HG03108 (cell line): ENCODE data around the gene UMAD1.

Experiments used
- ATAC-seq: cut with Tn5 transposase; IDR thresholded peaks from one replicate; pipeline ENCODE4 v1.9.1; 2021; ENCODE audit warnings: moderate library complexity; ENCODE audit not compliant: unreplicated experiment

The UMAD1 gene

DNA sequence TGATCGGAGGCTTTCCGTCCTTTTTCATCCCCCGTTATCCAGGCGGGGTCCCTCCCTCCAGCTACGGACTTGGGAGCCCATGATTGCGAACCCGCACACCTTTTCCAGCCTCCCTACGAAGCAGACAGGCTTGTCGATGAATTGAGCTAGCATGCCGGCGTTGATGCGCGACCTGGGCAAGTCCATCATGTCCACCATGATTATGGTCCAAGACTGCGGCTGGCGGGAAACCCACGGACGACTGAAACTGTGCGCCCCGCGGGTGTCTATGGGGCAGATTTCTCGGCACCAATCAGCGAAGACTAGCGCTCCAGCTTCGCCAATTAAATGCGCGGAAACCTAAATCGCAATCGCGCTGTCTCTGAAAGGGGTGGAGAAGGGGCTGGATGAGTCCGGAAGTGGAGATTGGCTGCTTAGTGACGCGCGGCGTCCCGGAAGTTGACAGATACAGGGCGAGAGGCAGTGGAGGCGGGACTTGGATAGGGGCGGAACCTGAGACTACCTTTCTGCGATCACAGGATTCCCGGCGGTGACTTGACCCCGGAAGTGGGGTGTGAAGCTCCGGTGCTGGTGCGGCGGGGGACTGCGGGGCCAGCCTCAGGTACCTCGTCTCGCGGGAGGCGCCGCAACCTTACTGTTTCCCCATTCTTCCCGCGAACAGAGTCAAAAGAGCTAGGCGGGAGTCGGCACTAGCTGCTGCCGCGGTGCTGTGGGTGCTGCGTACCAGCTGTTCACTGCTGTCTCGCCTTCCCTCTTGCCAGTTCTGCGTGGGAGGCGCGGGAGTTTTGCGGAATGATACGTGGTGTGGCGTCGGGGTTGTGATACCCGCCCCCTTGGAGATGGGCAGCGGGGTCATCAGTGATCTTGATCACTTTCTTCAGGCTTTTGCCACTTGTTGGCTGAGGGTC lies at the start of gene UMAD1:
Gene UMAD1 (plus strand): TSS at position 532 of the 908 bp plus-strand sequence. CDS start 32,620 bp downstream, outside the sequence.
- peak; percentile 98 for ATAC-seq

- ATAC-seq: no peak
Observed at GRCh38 chr7:7595451-7595850, 45.1 kb upstream of the UMAD1 start.

DNA sequence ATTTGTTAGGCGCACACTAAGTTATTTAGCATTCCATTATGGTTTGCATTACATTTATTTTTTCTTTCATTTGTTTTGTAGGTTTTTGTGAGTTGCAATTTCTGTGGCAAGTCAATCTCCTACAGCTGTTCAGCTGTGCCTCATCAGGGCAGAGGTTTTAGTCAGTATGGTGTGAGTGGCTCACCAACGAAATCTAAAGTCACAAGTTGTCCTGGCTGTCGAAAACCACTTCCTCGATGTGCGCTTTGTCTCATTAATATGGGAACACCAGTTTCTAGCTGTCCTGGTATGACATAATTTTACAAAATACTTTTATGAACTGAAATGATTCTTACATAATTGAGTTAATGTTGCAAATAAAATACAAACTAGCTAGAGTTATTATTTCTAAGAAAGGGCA lies 44.4 kb upstream of the UMAD1 start:
- no peak for ATAC-seq

DNA sequence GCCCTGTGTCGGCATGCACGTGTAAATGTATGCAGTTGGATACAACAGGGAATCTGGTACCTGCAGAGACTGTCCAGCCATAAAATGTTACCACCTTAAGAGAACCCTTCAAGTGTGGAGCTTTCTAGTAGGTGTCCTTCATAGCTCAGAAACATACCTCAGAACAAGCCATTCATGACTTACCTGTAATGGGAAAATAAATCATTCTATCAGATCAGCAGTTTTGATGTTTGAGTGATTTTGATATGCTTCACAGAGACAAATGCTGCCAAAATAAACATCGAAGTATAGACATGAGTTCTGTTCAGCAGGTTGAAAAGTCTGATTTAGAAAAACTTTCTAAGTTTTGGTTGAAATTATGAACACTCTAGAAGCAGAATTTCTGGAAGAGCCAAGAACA lies 33.5 kb upstream of the UMAD1 start:
- no peak for ATAC-seq

GRCh38 chr7:7609330-7609729 lies 31.2 kb upstream of the UMAD1 start:
- ATAC-seq: no peak

DNA sequence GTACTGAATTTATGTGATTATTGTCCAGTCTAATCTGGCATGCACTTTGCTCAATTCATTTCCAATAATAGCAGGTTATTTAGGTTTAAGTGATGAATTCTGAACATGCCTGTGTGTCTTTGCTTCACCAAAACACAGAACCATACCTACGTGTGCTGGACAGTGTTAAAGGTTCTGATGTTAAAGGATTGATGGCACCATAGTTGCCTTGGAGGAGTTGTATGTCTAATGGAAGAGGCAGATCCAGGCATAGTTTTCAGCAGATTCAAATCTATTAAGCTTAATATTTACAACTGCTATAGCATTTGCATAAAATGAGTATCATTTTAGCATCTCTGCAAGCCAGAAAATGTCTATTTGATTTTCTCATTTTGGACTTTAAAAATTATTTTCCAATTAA lies 28.0 kb upstream of the UMAD1 start:
- ATAC-seq: no peak

- ATAC-seq: no peak
Observed at GRCh38 chr7:7613210-7613609, 27.3 kb upstream of the UMAD1 start.

DNA sequence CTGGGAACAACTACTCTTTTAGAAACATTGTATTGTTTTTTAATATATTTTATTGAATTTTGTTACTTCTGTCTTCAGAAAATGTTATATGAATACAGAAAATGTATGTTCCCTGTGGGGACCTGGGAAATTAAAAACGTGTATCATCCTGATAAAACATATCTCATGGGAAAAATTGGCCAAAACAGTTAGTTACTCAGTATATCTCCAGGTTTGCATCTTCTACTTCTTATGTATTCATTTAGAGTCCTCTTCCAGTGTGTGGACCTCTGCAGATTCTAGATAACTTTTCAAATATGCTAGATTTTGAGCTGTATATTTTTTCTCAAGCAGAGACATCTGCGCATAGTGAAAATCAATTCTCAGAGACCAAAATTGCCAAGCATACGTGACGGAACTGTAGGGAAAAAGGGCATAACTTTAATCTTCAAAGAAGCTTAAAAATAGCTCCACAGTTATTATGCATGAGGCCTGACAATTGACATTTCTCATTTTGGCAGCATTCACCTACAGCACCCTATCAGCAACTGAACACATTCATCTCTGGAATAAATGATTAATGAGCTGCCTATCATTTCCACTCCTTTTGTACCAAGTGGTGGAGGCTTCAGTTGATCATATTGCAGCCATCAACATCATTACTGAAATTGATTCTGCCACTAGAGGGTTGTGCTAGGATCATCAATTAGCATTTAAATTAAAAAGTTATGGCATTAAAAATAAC lies 26.4 kb upstream of the UMAD1 start:
- no peak for ATAC-seq

GRCh38 chr7:7617550-7617949 lies 23.0 kb upstream of the UMAD1 start:
- ATAC-seq: no peak

DNA sequence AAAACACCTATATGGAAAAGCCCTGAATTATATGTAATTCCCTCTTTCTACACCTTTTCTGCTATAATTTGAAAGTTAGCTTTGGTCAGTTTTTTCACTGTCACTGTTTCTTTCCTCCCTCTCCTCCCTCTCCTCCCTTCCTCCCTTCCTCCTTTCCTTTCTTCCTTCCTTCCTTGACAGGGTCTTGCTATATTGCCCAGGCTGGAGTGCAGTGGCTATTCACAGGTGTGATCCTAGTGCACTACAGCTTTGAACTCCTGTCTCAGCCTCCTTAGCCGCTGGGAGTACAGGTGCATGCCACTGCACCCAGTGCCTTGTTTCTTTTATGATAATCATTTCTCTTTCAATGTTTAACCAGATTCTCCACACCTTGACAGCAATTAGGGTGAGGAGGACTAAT lies 22.1 kb upstream of the UMAD1 start:
- ATAC-seq: no peak

DNA sequence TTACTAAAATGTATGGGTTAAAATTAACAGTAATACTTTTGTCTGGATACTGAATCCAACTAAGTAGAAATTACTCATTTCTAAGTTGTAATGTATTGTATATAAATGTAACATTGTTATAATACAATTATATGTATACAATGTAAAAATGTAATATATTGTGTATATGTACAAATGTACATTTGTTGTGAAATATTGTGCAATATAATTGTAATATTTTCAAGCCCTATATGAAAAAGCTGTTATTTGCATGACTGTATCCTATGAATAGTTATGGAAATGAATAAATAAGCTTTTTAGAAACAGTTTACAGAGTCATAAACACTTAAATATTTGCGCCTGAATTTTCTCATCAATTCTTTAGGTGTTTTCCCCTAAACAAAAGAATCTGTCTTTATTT lies 20.3 kb upstream of the UMAD1 start:
- no peak for ATAC-seq

DNA sequence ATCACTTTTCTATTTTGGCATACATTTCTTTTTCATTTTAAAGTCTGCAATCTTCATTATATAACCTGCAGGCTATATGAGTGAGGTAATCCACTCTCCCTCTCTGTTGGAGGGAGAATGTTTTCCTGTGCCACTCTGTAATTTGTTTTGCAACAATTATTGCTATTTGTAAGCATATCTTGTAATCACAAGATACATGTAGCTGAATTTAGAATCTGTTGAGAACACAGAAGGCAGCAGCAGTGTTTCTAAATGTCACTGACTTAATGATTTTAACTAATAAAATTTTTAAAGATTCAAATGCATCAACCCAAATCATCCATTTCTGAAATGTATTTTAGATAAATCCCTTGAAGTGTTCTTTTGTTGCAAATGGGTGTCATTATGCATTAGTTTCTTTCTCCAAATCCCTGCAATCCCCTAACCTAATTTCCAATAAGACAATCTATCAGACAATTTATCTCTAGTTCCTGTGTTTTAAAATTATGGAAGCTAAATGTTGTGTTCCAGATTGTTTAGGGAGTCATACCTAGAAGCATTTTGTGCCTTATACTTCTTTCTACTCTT lies 19.8 kb upstream of the UMAD1 start:
- no peak for ATAC-seq

DNA sequence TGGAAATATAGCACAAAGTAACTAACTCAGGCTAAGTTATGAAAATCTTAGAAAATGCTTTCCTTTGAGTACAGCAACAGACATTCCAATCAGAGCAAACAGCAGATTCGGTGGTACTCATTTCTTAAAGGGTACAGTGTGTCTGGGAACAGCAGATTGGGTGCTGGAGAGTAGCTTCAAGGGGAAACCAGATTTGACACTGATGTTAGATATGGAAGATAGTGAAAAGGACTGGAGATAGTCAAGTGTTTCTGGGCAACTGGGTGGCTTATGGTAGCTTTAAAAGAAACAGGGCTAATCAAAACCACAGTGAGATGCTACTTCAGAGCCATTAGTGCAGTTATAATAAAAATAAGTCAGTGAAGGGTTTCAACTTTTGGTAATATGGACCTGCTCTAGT lies 12.1 kb upstream of the UMAD1 start:
- ATAC-seq: no peak

GRCh38 chr7:7630626-7631329 lies 9.8 kb upstream of the UMAD1 start:
- ATAC-seq: no peak

DNA sequence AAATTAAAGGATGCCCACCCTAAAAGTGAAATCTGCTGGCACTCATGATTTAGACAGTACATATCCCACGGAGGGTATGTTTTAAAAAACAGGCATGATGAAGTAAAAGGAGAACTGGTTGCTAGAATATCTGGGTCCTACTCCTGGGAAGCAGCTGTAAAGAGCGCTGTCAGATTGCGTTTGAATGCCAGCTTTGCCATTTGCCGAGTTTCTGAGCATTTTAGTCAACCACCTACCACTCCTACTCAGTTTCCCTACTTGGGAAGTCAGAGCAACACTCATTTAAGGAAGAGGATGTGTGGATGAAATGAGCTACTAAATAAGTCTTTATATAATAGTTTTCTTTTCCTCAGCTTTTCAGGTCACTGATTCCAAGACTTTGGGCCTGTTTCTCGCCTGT lies 1.1 kb upstream of the UMAD1 start:
- no peak for ATAC-seq

GRCh38 chr7:7639847-7640220 lies 718 bp upstream of the UMAD1 start:
- ATAC-seq: no peak

DNA sequence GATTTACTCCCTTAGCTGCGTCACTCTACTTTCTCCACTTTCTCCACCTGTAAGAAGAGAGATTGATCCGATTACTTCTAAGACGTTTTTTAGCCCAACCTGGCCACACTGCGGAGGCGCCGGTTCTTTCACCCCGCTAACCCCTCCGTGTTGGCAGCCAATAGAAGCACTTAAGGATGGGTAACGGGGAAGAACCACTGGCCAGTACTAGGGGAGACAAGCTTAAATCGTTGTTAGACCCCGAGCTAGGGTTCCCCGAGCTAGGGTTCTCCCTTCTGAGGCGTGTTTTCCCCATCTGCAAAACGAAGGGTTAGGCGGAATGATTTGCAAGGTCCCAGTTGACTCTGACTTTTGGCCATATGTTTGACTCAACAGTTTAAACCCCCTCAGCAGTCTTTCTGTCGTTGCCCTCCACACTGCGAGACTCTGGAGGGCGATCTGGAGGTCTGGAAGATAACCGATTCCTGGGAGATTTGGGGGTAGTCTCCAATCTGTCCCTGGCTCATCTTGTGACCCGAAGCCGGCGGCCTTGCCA lies 644 bp downstream of the UMAD1 start:
- peak; percentile 3 for ATAC-seq

DNA sequence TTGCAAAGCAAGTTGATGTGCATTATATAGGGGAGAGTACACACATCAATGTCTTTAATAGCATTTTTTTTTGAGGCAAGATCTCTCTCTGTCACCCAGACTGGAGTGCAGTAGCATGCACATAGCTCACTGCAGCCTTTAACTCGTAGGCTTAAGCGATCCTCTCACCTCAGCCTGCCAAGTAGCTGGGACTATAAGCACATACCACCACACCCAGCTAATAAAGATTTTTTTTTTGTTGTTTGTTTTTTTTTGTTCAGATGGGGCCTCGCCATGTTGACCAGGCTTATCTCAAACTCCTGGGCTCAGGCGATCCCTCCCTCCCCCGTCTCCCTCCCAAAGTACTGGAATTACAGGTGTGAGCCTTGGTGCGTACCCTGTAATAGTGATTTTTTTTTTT lies 1.5 kb downstream of the UMAD1 start:
- ATAC-seq: no peak

GRCh38 chr7:7647495-7648036 lies 7.0 kb downstream of the UMAD1 start:
- ATAC-seq: no peak

DNA sequence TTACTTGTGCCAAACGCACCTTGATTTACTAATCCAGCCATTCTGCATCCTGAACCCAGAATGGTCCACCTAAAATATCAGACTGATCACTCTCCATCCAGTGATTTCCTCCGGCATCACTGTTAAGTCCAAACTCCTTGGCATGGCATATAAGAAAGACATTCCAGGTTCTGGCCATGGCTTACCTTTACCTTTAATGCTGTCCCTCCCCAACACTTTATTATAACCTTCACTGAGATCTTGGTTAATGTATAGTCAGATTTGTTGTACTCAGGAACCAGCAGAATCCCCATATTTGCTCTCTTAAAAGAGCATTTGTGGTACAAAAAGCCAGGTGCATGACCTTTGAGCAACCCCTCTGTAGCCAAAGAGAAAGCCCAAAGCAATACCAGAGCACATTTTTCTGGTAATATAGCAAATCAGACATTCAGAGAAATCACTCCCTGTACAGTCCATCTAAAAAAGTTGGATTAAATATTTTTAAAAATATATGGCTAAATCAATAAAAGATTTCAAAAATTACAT lies 10.2 kb downstream of the UMAD1 start:
- ATAC-seq: no peak

DNA sequence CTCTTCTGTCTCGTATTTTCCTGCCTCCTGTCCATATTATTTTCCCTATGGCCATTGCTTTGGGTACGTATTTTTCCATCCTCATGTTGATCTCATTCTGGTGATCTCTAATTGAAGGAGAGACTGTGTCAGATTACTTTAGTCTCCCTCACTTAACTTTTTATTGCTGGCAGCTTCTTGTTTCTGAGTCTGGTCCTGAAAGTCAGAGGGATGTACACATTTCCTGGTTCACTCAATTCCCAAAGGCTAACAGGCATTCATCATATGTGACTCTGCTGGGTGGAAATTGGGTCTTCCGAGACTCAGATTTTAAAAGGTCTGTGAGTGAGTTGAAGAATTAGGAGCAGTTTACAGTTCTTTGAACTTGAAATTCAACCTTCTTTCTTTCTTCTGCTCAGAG lies 10.9 kb downstream of the UMAD1 start:
- no peak for ATAC-seq
